IPS DF 6.9 (cell line): ENCODE measurements around the gene NTMT1.

ENCODE experiments used
- DNase-seq: peaks from one replicate; pipeline ENCODE4 v3.0.0-alpha.2; 2013; ENCODE audit warnings: low read depth, low spot score
- H3K27ac ChIP-seq: one replicate; pipeline ENCODE4 v1.5.1; 2013; ENCODE audit warnings: low read length, control low read depth
- H3K27me3 ChIP-seq: 2 replicates; pipeline ENCODE4 v1.6.1; 2013; ENCODE audit warnings: mild to moderate bottlenecking, low read length; ENCODE audit not compliant: control insufficient read depth, insufficient read depth
- H3K36me3 ChIP-seq: 2 replicates; pipeline ENCODE4 v1.6.1; 2013; ENCODE audit warnings: low read length; ENCODE audit not compliant: control insufficient read depth, insufficient read depth
- H3K4me1 ChIP-seq: 2 replicates; pipeline ENCODE4 v1.6.1; 2013; ENCODE audit warnings: low read length; ENCODE audit not compliant: control insufficient read depth, insufficient read depth
- H3K4me3 ChIP-seq: 2 replicates; pipeline ENCODE4 v1.5.1; 2013; ENCODE audit warnings: mild to moderate bottlenecking, low read length
- H3K9me3 ChIP-seq: 2 replicates; pipeline ENCODE4 v1.6.1; 2013; ENCODE audit warnings: low read length, inconsistent platforms; ENCODE audit not compliant: control insufficient read depth, insufficient read depth
- WGBS: extraction: QIAGEN DNeasy Blood & Tissue Kit; methylation state at CpG from one replicate; pipeline ENCODE4 v1.1.7; 2013; ENCODE audit warnings: mixed read lengths, missing lambda C conversion rate; ENCODE audit not compliant: insufficient read length, insufficient coverage; 5-methylcytosine and 5-hydroxymethylcytosine counted together

NTMT1 gene

GRCh38 chr9:129626079-129626624, at the start of gene NTMT1:
Gene NTMT1, plus strand, starts transcription at chr9:129626163. Its CDS starts 6,541 bp downstream, at chr9:129632704.
- Histone ChIP-seq H3K4me3 (peak within 1 kb of the TSS; percentile 84), H3K36me3 (peaks cover 6% of the 10 kb centered on the region), H3K27ac (no peak within 1 kb of the TSS), H3K4me1 (peaks cover 6% of the 10 kb centered on the region; the same call in 1 of the 2 replicates), H3K9me3 (no peaks in the 10 kb centered on the region), H3K27me3 (peaks cover 2% of the 10 kb centered on the region; the same call in 1 of the 2 replicates)
- WGBS = no CpG with 5 or more reads among the region's 55 CpGs
- no peak for DNase-seq

GRCh38 chr9:129576546-129577543, 49.1 kb upstream of the NTMT1 start:
- Histone ChIP-seq H3K4me3 (no peak overlapping the region), H3K27ac (no peak overlapping the region), H3K9me3 (no peaks in the 10 kb centered on the region), H3K36me3 (no peaks in the 10 kb centered on the region), H3K27me3 (no peaks in the 10 kb centered on the region), H3K4me1 (no peaks in the 10 kb centered on the region)
- DNase-seq = no peak
- no CpG with 5 or more reads among the region's 34 CpGs for WGBS

GRCh38 chr9:129579294-129579693, 46.7 kb upstream of the NTMT1 start:
- Histone ChIP-seq H3K36me3 (no peaks in the 10 kb centered on the region), H3K27me3 (no peaks in the 10 kb centered on the region), H3K4me3 (no peak overlapping the region), H3K27ac (no peak overlapping the region), H3K9me3 (no peaks in the 10 kb centered on the region), H3K4me1 (no peaks in the 10 kb centered on the region)
- DNase-seq = no peak
- no CpG with 5 or more reads among the region's 3 CpGs for WGBS

DNA sequence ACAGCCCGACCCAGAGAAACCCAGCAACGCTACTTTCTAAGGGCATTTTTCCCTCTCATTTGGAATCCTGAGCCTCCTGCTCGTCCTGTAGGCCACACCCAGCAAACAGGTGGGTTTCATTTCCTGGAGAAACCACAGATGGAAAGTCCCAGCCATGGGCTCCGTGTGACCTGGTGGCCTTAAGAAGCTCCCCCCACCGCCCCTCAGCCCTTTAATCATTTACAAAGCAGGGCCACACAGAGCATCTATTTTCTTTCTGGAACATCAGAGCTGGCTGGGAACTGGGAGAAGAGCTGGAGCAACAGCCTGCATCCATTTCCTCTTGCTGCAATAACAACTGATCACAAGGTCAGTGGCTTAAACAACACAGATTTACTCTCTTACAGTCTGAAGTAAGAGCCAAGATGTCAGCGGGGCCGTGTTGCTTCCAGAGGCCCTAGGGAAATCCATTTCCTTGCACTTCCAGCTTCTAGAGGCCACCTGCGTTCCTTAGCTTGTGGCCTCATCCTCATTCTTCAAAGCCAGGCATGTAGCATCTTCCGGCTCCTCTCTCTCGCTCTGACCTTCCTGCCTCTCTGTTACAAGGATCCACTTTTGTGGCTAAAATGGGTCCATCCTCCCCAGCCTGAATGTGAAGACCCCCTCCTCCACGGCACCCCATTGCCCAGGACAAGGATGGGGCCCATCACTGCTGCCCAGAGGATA, 45.6 kb upstream of the NTMT1 start:
- no CpG with 5 or more reads among the region's 11 CpGs for WGBS
- H3K27ac ChIP-seq = no peak overlapping the region
- no peaks in the 10 kb centered on the region for H3K27me3 ChIP-seq

GRCh38 chr9:129581505-129582189, 44.3 kb upstream of the NTMT1 start:
- no CpG with 5 or more reads among the region's 4 CpGs for WGBS
- H3K27ac ChIP-seq = no peak overlapping the region

More for the DNA sequence above, 45.6 kb upstream of the NTMT1 start:
- no peak overlapping the region for H3K4me3 ChIP-seq
- no peaks in the 10 kb centered on the region for H3K4me1 ChIP-seq
- no peaks in the 10 kb centered on the region for H3K36me3 ChIP-seq
- H3K9me3 ChIP-seq = no peaks in the 10 kb centered on the region
- no peak for DNase-seq

GRCh38 chr9:129582855-129583254, 43.1 kb upstream of the NTMT1 start:
- Histone ChIP-seq H3K36me3 (no peaks in the 10 kb centered on the region), H3K9me3 (no peaks in the 10 kb centered on the region), H3K27me3 (no peaks in the 10 kb centered on the region), H3K4me1 (no peaks in the 10 kb centered on the region; the same call in 1 of the 2 replicates), H3K4me3 (no peak overlapping the region), H3K27ac (no peak overlapping the region)
- DNase-seq = no peak
- WGBS = no CpG with 5 or more reads among the region's 3 CpGs

More at GRCh38 chr9:129581505-129582189, 44.3 kb upstream of the NTMT1 start:
- H3K36me3 ChIP-seq = no peaks in the 10 kb centered on the region
- H3K27me3 ChIP-seq = no peaks in the 10 kb centered on the region
- DNase-seq = no peak
- H3K4me1 ChIP-seq = no peaks in the 10 kb centered on the region; the same call in 1 of the 2 replicates
- no peaks in the 10 kb centered on the region for H3K9me3 ChIP-seq
- no peak overlapping the region for H3K4me3 ChIP-seq

DNA sequence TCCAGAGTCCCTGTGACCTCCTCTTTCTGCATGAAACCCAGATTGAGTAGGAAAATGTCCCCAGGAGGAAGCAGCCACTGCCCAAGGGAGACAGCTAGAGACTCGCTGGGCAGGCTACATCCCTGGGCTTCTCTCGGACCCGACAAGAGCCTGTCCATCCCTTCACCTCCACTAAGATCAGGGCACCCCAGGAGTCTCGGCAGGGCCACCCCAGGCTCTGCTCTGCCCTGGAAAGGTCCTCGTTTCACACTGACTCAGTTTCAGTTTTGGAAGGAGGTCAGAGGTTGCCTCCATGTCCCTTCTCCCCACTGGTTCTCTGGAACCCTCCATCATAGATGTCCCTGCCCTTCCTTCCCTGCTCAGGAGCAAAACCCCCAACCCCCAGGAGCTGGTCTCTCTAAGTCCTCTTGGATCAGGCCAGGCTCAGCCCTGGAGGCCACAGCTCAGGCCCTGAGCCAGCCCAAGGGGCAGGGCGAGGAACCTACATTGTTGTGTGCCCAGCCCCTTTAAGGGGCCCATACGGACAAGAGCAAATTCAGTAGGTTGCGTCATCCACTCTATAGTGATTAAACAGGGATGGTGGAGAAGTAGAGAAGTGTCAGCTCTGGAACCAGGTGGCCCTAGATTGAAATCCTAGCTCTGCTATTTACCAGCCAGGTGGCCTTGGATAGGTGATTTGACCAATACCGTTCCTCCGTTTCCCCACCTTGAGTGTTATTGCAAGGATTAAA, 42.5 kb upstream of the NTMT1 start:
- WGBS = no CpG with 5 or more reads among the region's 10 CpGs
- Histone ChIP-seq H3K27ac (no peak overlapping the region), H3K4me3 (no peak overlapping the region), H3K4me1 (no peaks in the 10 kb centered on the region; the same call in 1 of the 2 replicates), H3K36me3 (no peaks in the 10 kb centered on the region), H3K27me3 (no peaks in the 10 kb centered on the region), H3K9me3 (no peaks in the 10 kb centered on the region)
- DNase-seq = no peak

- peak; percentile 81 for DNase-seq
- no peaks in the 10 kb centered on the region; the same call in 1 of the 2 replicates for H3K27me3 ChIP-seq
- H3K4me3 ChIP-seq = no peak overlapping the region
- H3K4me1 ChIP-seq = no peaks in the 10 kb centered on the region; the same call in 1 of the 2 replicates
- no CpG with 5 or more reads among the region's 1 CpG for WGBS
- H3K36me3 ChIP-seq = no peaks in the 10 kb centered on the region
- no peaks in the 10 kb centered on the region for H3K9me3 ChIP-seq
- H3K27ac ChIP-seq = no peak overlapping the region
These were observed 41.8 kb upstream of the NTMT1 start for GRCh38 chr9:129584136-129584535.

DNA sequence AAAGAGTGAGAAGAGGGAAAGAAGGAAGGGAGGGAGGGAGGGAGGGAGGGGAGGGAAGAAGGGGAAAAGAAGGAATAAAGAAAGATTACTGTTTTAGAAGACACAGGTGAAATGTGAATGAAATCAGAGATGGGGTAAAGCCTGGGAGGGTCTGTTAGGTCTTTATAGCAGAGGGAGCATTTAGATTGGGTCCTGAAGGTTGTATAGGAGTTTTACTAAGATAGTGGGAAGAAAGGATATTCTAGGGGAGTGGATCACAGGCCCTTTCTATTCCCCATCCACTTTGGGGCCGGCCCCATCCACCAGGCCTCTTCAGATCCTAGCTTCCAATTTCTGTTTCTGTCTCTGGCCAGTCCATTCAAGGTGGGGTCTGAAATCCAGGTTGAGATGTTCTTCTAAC, 40.6 kb upstream of the NTMT1 start:
- WGBS = no CpG with 5 or more reads among the region's 1 CpG
- no peak overlapping the region for H3K4me3 ChIP-seq
- H3K27ac ChIP-seq = no peak overlapping the region
- no peaks in the 10 kb centered on the region; the same call in 1 of the 2 replicates for H3K4me1 ChIP-seq
- no peaks in the 10 kb centered on the region for H3K36me3 ChIP-seq
- H3K9me3 ChIP-seq = no peaks in the 10 kb centered on the region
- no peaks in the 10 kb centered on the region; the same call in 1 of the 2 replicates for H3K27me3 ChIP-seq
- DNase-seq = no peak
